Activated CD4-positive, alpha-beta T cell treated with anti-CD3 and anti-CD28 coated beads, Interleukin-2, amount 50 U/mL, for 1 hour (primary cell): ENCODE measurements around the gene KLHDC7B.

Experiments
- DNase-seq: peaks from one replicate; pipeline ENCODE4 v3.0.0-alpha.2; 2020

Gene KLHDC7B

DNA sequence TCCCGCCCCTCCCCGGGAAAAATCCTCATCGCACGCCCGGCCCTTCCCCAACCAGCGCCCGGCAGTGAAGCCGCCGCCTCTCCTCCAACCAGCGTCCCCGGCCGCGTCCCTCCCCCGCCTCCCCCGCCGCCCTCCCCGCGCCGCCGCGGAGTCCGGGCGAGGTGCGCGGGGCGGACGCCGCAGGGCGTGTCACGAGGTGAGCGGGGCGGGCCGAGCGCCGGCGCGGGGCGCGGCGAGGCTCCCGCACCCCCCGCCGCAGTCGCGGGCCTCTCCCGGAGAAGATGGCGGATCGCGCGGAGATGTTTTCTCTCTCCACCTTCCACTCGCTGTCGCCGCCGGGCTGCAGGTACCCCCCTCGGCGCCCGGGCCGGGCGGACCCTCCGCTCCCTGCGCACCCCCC is 54.8 kb downstream of the KLHDC7B start, which contains the start of gene MAPK8IP2:
MAPK8IP2 (plus strand) TSS at position 256 of the 400 bp plus-strand sequence; CDS start at position 282, 26 bp downstream.
- no peak for DNase-seq
